ENCODE data around the gene HERC3. TPM values are rescaled to one million over a fixed set of nuclear protein-coding genes. Genes with fewer than 3 reads are reported as not detected.
"Not testable (repeated sequence)": the region's sequence is repeated elsewhere in the genome, so short reads cannot be mapped to it uniquely, and the experiment has no call there.

The HERC3 gene
- total and polyA plus RNA-seq, 4 donors, result 5.5 to 46.2 (median 21.7) TPM

GRCh38 chr4:88600176-88600838 lies 8.0 kb downstream of the HERC3 start:
- WGBS, 2 donors, result 80% methylated on average over 2 of the region's 2 CpGs
- no peaks in the 10 kb centered on the region for H3K27me3 ChIP-seq (ENCODE audit: control insufficient read depth in 1 of 2, insufficient read depth in 2 of 2, low read length in 1 of 2)
- no peaks in the 10 kb centered on the region for H3K9me3 ChIP-seq (ENCODE audit: control insufficient read depth, low read length)
- H3K4me1 ChIP-seq (ENCODE audit: control insufficient read depth in 1 of 2, insufficient read depth in 2 of 2, low read length in 2 of 2), result peaks cover 0 to 4% of the 10 kb centered on the region in 2 donors
- H3K4me3 ChIP-seq (ENCODE audit: low read length in 2 of 2), result peak overlapping the region in 1 of 2 donors; percentile 18
- DNase-seq (no peak), ATAC-seq (ENCODE audit: low FRiP score) (no peak)
- H3K36me3 ChIP-seq (ENCODE audit: control insufficient read depth in 1 of 2, insufficient read depth in 2 of 2, low read length in 1 of 2), result no peaks in the 10 kb centered on the region
- intact Hi-C loops (cut with DNase I), result no loop called here
- H3K27ac ChIP-seq (ENCODE audit: low read depth in 1 of 2, low read length in 2 of 2), result no peak overlapping the region

GRCh38 chr4:88604978-88605678 lies 12.8 kb downstream of the HERC3 start:
- no peaks in the 10 kb centered on the region for H3K4me1 ChIP-seq (ENCODE audit: control insufficient read depth in 1 of 2, insufficient read depth in 2 of 2, low read length in 2 of 2)
- WGBS, 2 donors, result 96 to 100% methylated on average over 1 of the region's 1 CpG
- intact Hi-C loops (cut with DNase I), result no loop called here
- ATAC-seq (ENCODE audit: low FRiP score) (no peak), DNase-seq (no peak)
- peaks cover 3 to 5% of the 10 kb centered on the region in 2 donors for H3K36me3 ChIP-seq (ENCODE audit: control insufficient read depth in 1 of 2, insufficient read depth in 2 of 2, low read length in 1 of 2)
- no peak overlapping the region for H3K27ac ChIP-seq (ENCODE audit: low read depth in 1 of 2, low read length in 2 of 2)
- no peaks in the 10 kb centered on the region for H3K27me3 ChIP-seq (ENCODE audit: control insufficient read depth in 1 of 2, insufficient read depth in 2 of 2, low read length in 1 of 2)
- H3K9me3 ChIP-seq (ENCODE audit: control insufficient read depth, low read length), result no peaks in the 10 kb centered on the region
- no peak overlapping the region for H3K4me3 ChIP-seq (ENCODE audit: low read length in 2 of 2)

- no peaks in the 10 kb centered on the region for H3K4me1 ChIP-seq (ENCODE audit: control insufficient read depth in 1 of 2, insufficient read depth in 2 of 2, low read length in 2 of 2)
- H3K36me3 ChIP-seq (ENCODE audit: control insufficient read depth in 1 of 2, insufficient read depth in 2 of 2, low read length in 1 of 2), result peaks cover 3 to 5% of the 10 kb centered on the region in 2 donors
- no peak for ATAC-seq (ENCODE audit: low FRiP score)
- no peaks in the 10 kb centered on the region for H3K27me3 ChIP-seq (ENCODE audit: control insufficient read depth in 1 of 2, insufficient read depth in 2 of 2, low read length in 1 of 2)
- DNase-seq, result no peak
- H3K4me3 ChIP-seq (ENCODE audit: low read length in 2 of 2), result no peak overlapping the region
- no peak overlapping the region for H3K27ac ChIP-seq (ENCODE audit: low read depth in 1 of 2, low read length in 2 of 2)
- no peaks in the 10 kb centered on the region for H3K9me3 ChIP-seq (ENCODE audit: control insufficient read depth, low read length)
- intact Hi-C loops (cut with DNase I), result no loop called here
These were observed 13.5 kb downstream of the HERC3 start for GRCh38 chr4:88605736-88606135.

- ATAC-seq (ENCODE audit: low FRiP score), result no peak
- Histone ChIP-seq H3K36me3 (ENCODE audit: control insufficient read depth in 1 of 2, insufficient read depth in 2 of 2, low read length in 1 of 2) (peaks cover 3 to 5% of the 10 kb centered on the region in 2 donors), H3K27ac (ENCODE audit: low read depth in 1 of 2, low read length in 2 of 2) (no peak overlapping the region), H3K4me3 (ENCODE audit: low read length in 2 of 2) (no peak overlapping the region), H3K4me1 (ENCODE audit: control insufficient read depth in 1 of 2, insufficient read depth in 2 of 2, low read length in 2 of 2) (peaks cover 3 to 7% of the 10 kb centered on the region in 2 donors), H3K27me3 (ENCODE audit: control insufficient read depth in 1 of 2, insufficient read depth in 2 of 2, low read length in 1 of 2) (no peaks in the 10 kb centered on the region), H3K9me3 (ENCODE audit: control insufficient read depth, low read length) (no peaks in the 10 kb centered on the region)
- 99 to 100% methylated on average over 1 of the region's 1 CpG for WGBS, 2 donors
- intact Hi-C loops (cut with DNase I), result no loop called here
- no peak for DNase-seq
These were observed 14.6 kb downstream of the HERC3 start for GRCh38 chr4:88606832-88607231.

- H3K27ac ChIP-seq (ENCODE audit: low read depth in 1 of 2, low read length in 2 of 2), result no peak overlapping the region
These were observed 17.1 kb downstream of the HERC3 start for GRCh38 chr4:88609387-88609786.

GRCh38 chr4:88609794-88610193 lies 17.5 kb downstream of the HERC3 start:
- H3K27me3 ChIP-seq (ENCODE audit: control insufficient read depth in 1 of 2, insufficient read depth in 2 of 2, low read length in 1 of 2); H3K4me3 ChIP-seq (ENCODE audit: low read length in 2 of 2); H3K36me3 ChIP-seq (ENCODE audit: control insufficient read depth in 1 of 2, insufficient read depth in 2 of 2, low read length in 1 of 2); H3K4me1 ChIP-seq (ENCODE audit: control insufficient read depth in 1 of 2, insufficient read depth in 2 of 2, low read length in 2 of 2); H3K9me3 ChIP-seq (ENCODE audit: control insufficient read depth, low read length); DNase-seq; H3K27ac ChIP-seq (ENCODE audit: low read depth in 1 of 2, low read length in 2 of 2); ATAC-seq (ENCODE audit: low FRiP score): not testable (repeated sequence)
- intact Hi-C loops (cut with DNase I), result loop anchor here (5.0 kb wide), 2 partner anchors 48 to 82 kb away; no protein-coding TSS in a partner anchor
- WGBS, 2 donors, result 95 to 96% methylated on average over 5 of the region's 5 CpGs

More at GRCh38 chr4:88609387-88609786, 17.1 kb downstream of the HERC3 start:
- Histone ChIP-seq H3K27me3 (ENCODE audit: control insufficient read depth in 1 of 2, insufficient read depth in 2 of 2, low read length in 1 of 2) (no peaks in the 10 kb centered on the region), H3K4me1 (ENCODE audit: control insufficient read depth in 1 of 2, insufficient read depth in 2 of 2, low read length in 2 of 2) (peaks cover 6 to 9% of the 10 kb centered on the region in 2 donors), H3K36me3 (ENCODE audit: control insufficient read depth in 1 of 2, insufficient read depth in 2 of 2, low read length in 1 of 2) (peaks cover 3 to 5% of the 10 kb centered on the region in 2 donors), H3K9me3 (ENCODE audit: control insufficient read depth, low read length) (no peaks in the 10 kb centered on the region), H3K4me3 (ENCODE audit: low read length in 2 of 2) (no peak overlapping the region)
- WGBS, 2 donors, result 94 to 95% methylated on average over 3 of the region's 3 CpGs
- no peak for ATAC-seq (ENCODE audit: low FRiP score)
- intact Hi-C loops (cut with DNase I), result no loop called here
- DNase-seq, result no peak

- 11 to 12% methylated on average over 5 of the region's 5 CpGs for WGBS, 2 donors
- intact Hi-C loops (cut with DNase I), result loop anchor here (5.0 kb wide), 2 partner anchors 47 to 83 kb away; no protein-coding TSS in a partner anchor
- Histone ChIP-seq H3K27me3 (ENCODE audit: control insufficient read depth in 1 of 2, insufficient read depth in 2 of 2, low read length in 1 of 2) (no peaks in the 10 kb centered on the region), H3K4me1 (ENCODE audit: control insufficient read depth in 1 of 2, insufficient read depth in 2 of 2, low read length in 2 of 2) (peaks cover 6 to 9% of the 10 kb centered on the region in 2 donors), H3K27ac (ENCODE audit: low read depth in 1 of 2, low read length in 2 of 2) (peak overlapping the region; percentile 84 to 95), H3K36me3 (ENCODE audit: control insufficient read depth in 1 of 2, insufficient read depth in 2 of 2, low read length in 1 of 2) (peaks cover 3 to 4% of the 10 kb centered on the region in 2 donors), H3K4me3 (ENCODE audit: low read length in 2 of 2) (no peak overlapping the region), H3K9me3 (ENCODE audit: control insufficient read depth, low read length) (no peaks in the 10 kb centered on the region)
- DNase-seq, result peak; percentile 81 to 83
- peak; percentile 88 for ATAC-seq (ENCODE audit: low FRiP score)
These were observed 18.5 kb downstream of the HERC3 start for GRCh38 chr4:88610771-88611170.

GRCh38 chr4:88613417-88613875 lies 21.2 kb downstream of the HERC3 start:
- Histone ChIP-seq H3K27me3 (ENCODE audit: control insufficient read depth in 1 of 2, insufficient read depth in 2 of 2, low read length in 1 of 2) (no peaks in the 10 kb centered on the region), H3K36me3 (ENCODE audit: control insufficient read depth in 1 of 2, insufficient read depth in 2 of 2, low read length in 1 of 2) (no peaks in the 10 kb centered on the region), H3K9me3 (ENCODE audit: control insufficient read depth, low read length) (no peaks in the 10 kb centered on the region), H3K4me1 (ENCODE audit: control insufficient read depth in 1 of 2, insufficient read depth in 2 of 2, low read length in 2 of 2) (peaks cover 9 to 13% of the 10 kb centered on the region in 2 donors), H3K4me3 (ENCODE audit: low read length in 2 of 2) (no peak overlapping the region), H3K27ac (ENCODE audit: low read depth in 1 of 2, low read length in 2 of 2) (peak overlapping the region; percentile 67 to 80)
- 29 to 32% methylated on average over 5 of the region's 5 CpGs for WGBS, 2 donors
- ATAC-seq (ENCODE audit: low FRiP score) (no peak), DNase-seq (no peak)
- intact Hi-C loops (cut with DNase I), result loop anchor here (2.0 to 5.0 kb wide), 3 partner anchors 21 to 86 kb away; partner anchors contain the start of gene HERC3 (in 1 of the 2)

All from aorta (tissue), 5 donors.